ENCODE results near the gene SRBD1.

DNA sequence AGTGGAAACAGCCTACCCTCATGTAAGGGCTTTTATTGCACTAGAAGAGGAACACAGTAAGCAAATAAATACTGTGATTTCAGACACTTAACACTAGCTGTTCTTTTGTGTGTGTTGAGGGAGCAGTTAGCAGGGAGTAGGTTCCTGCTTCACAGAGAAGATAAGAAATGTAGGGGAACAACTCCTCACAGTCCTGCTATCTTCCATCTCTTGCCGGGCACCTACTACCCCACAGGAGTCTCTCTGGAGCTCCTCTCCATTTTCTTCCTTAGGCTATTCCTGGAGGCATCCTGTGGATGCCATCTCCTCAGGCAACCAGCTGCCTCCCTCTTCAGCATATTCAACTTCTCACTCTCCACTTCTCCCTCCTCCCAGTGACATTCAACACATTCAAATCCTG lies 145.0 kb downstream of the SRBD1 start:
- TF ChIP-seq, protein P1, sequence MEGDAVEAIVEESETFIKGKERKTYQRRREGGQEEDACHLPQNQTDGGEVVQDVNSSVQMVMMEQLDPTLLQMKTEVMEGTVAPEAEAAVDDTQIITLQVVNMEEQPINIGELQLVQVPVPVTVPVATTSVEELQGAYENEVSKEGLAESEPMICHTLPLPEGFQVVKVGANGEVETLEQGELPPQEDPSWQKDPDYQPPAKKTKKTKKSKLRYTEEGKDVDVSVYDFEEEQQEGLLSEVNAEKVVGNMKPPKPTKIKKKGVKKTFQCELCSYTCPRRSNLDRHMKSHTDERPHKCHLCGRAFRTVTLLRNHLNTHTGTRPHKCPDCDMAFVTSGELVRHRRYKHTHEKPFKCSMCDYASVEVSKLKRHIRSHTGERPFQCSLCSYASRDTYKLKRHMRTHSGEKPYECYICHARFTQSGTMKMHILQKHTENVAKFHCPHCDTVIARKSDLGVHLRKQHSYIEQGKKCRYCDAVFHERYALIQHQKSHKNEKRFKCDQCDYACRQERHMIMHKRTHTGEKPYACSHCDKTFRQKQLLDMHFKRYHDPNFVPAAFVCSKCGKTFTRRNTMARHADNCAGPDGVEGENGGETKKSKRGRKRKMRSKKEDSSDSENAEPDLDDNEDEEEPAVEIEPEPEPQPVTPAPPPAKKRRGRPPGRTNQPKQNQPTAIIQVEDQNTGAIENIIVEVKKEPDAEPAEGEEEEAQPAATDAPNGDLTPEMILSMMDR (IDR thresholded peaks at IDR 0.05) = no peak
- no peak for TF ChIP-seq POLR2A (IDR thresholded peaks at IDR 0.05)

Measured in transverse colon (tissue), 3 donors.